SK-N-SH (cell line): ENCODE measurements around the gene FYB1. TPM values are rescaled to one million over a fixed set of nuclear protein-coding genes. Genes with fewer than 3 reads are reported as not detected.

Source experiments
- CTCF ChIA-PET: fragments of 300-600, 350-600 bp; formaldehyde crosslinking; extraction: SDS; loops from one replicate; lab custom pipeline; 2021; lab: Yijun Ruan, JAX
- POLR2A ChIA-PET: fragments of 350-600 bp; sonication (Branson Sonifier 250); formaldehyde crosslinking; extraction: SDS; loops from one replicate; lab custom pipeline; 2020; ENCODE audit warnings: antibody characterized with exemption, inconsistent platforms; lab: Yijun Ruan, JAX
- DNase-seq: peaks from one replicate; pipeline ENCODE4 v3.0.0; 2012
- H2AFZ ChIP-seq: fragments of 200-600 bp; sonication (generic); 2 replicates; pipeline ENCODE4 v1.8.1; 2016; ENCODE audit warnings: antibody characterized with exemption, mild to moderate bottlenecking, low read depth
- H3F3A ChIP-seq: fragments of 200-600 bp; sonication (generic); replicated peaks from 2 replicates; pipeline ENCODE3; 2016; ENCODE audit warnings: antibody characterized with exemption, mild to moderate bottlenecking; ENCODE audit not compliant: insufficient read depth
- H3K27ac ChIP-seq, 2 experiments: fragments of 200-500 bp in 1 of 2; fragments of 200-600 bp in 1 of 2; sonication (Bioruptor generic) in 1 of 2; sonication (generic), shearing (Covaris generic) in 1 of 2; 2 replicates each; pipeline versions ENCODE4 v1.5.1 to v1.6.1; 2014 to 2016; ENCODE audit warnings: low read depth in 2 of 2, inconsistent platforms in 1 of 2, low read length in 1 of 2, mild to moderate bottlenecking in 1 of 2, mixed read lengths in 1 of 2
- H3K27me3 ChIP-seq: fragments of 200-600 bp; sonication (generic), shearing (Covaris generic); 2 replicates; pipeline ENCODE4 v1.6.1; 2016; ENCODE audit warnings: mixed run types; ENCODE audit not compliant: insufficient read depth
- H3K36me3 ChIP-seq, 2 experiments: fragments of 200-500 bp in 1 of 2; fragments of 200-600 bp in 1 of 2; sonication (Bioruptor generic) in 1 of 2; sonication (generic) in 1 of 2; replicated peaks in 1 of 2; 2 replicates each; pipeline versions ENCODE3 to v1.5.1; 2014 to 2016; ENCODE audit warnings: low read length in 1 of 2, mild to moderate bottlenecking in 1 of 2; ENCODE audit not compliant: insufficient read depth in 2 of 2, control insufficient read depth in 1 of 2
- H3K4me1 ChIP-seq, 2 experiments: fragments of 200-500 bp in 1 of 2; fragments of 200-600 bp in 1 of 2; sonication (Bioruptor generic) in 1 of 2; sonication (generic), shearing (Covaris generic) in 1 of 2; 2 replicates each; pipeline versions ENCODE4 v1.5.1 to v1.6.1; 2014 to 2016; ENCODE audit warnings: low read depth in 1 of 2, low read length in 1 of 2, mixed run types in 1 of 2; ENCODE audit not compliant: insufficient read depth in 2 of 2, control insufficient read depth in 1 of 2
- H3K4me2 ChIP-seq: fragments of 200-600 bp; sonication (generic), shearing (Covaris generic); 2 replicates; pipeline ENCODE4 v1.6.1; 2017; ENCODE audit warnings: mixed run types
- H3K4me3 ChIP-seq, 2 experiments: fragments of 200-500 bp in 1 of 2; fragments of 200-600 bp in 1 of 2; sonication (Bioruptor generic) in 1 of 2; sonication (generic), shearing (Covaris generic) in 1 of 2; 2 replicates each; pipeline versions ENCODE4 v1.5.1 to v1.8.1; 2014 to 2016; ENCODE audit warnings: low read depth in 2 of 2, inconsistent platforms in 1 of 2, low read length in 1 of 2, mild to moderate bottlenecking in 1 of 2, mixed read lengths in 1 of 2, moderate library complexity in 1 of 2
- H3K79me2 ChIP-seq: fragments of 200-600 bp; sonication (generic); 2 replicates; pipeline ENCODE4 v1.8.1; 2017; ENCODE audit warnings: mild to moderate bottlenecking; ENCODE audit not compliant: insufficient read depth
- H3K9ac ChIP-seq: fragments of 200-600 bp; sonication (generic); 2 replicates; pipeline ENCODE4 v1.6.1; 2017; ENCODE audit warnings: mixed run types
- H3K9me2 ChIP-seq: fragments of 200-600 bp; sonication (generic); 2 replicates; pipeline ENCODE4 v1.6.1; 2017; ENCODE audit warnings: mixed run types
- H3K9me3 ChIP-seq: fragments of 200-600 bp; sonication (generic); 2 replicates; pipeline ENCODE4 v1.6.1; 2017; ENCODE audit warnings: mixed run types, mild to moderate bottlenecking, moderate library complexity
- H4K20me1 ChIP-seq: fragments of 200-600 bp; sonication (generic); 2 replicates; pipeline ENCODE4 v1.6.1; 2017; ENCODE audit warnings: mild to moderate bottlenecking, mixed run types; ENCODE audit not compliant: insufficient read depth
- CTCF ChIP-seq: fragments of 200-600 bp; sonication (generic); IDR thresholded peaks from 2 replicates; pipeline ENCODE4 v1.6.1; 2017; ENCODE audit warnings: antibody characterized with exemption, mild to moderate bottlenecking, moderate library complexity
- ELF1 ChIP-seq: IDR thresholded peaks from 2 replicates; pipeline ENCODE4 v1.4.0; 2012
- EZH2phosphoT487 ChIP-seq: fragments of 200-600 bp; sonication (generic); IDR thresholded peaks from 2 replicates; pipeline ENCODE4 v1.6.1; 2017; ENCODE audit warnings: low read depth, mixed run types, mild to moderate bottlenecking, antibody characterized with exemption, moderate library complexity, borderline replicate concordance
- FOXJ3 ChIP-seq: sonication (generic); formaldehyde crosslinking; IDR thresholded peaks from 2 replicates; pipeline ENCODE4 v1.5.1; 2020; ENCODE audit warnings: mild to moderate bottlenecking, missing genetic modification reagents
- GATA2 ChIP-seq: sonication (generic); formaldehyde crosslinking; IDR thresholded peaks from 2 replicates; pipeline ENCODE4 v1.5.0; 2020; ENCODE audit warnings: mild to moderate bottlenecking, missing genetic modification reagents
- NFIC ChIP-seq: IDR thresholded peaks from 2 replicates; pipeline ENCODE4 v1.4.0; 2012; ENCODE audit warnings: borderline replicate concordance
- POLR2AphosphoS5 ChIP-seq: IDR thresholded peaks from 2 replicates; pipeline ENCODE4 v1.6.1; 2012; ENCODE audit warnings: low read depth, low read length
- RCOR1 ChIP-seq: fragments of 150-350 bp; IDR thresholded peaks from 2 replicates; pipeline ENCODE4 v1.6.1; 2017; ENCODE audit warnings: antibody characterized with exemption, low read length
- RFX5 ChIP-seq: IDR thresholded peaks from 2 replicates; pipeline ENCODE4 v1.6.1; 2012; ENCODE audit warnings: mild to moderate bottlenecking, improper control_type of control experiment, low read length
- RXRA ChIP-seq: IDR thresholded peaks from 2 replicates; pipeline ENCODE4 v1.4.0; 2012; ENCODE audit warnings: low read depth, mild to moderate bottlenecking, borderline replicate concordance
- SIN3A ChIP-seq: IDR thresholded peaks from 2 replicates; pipeline ENCODE4 v1.6.1; 2012; ENCODE audit warnings: low read depth, mild to moderate bottlenecking, low read length, moderate library complexity, borderline replicate concordance
- SMC3 ChIP-seq: IDR thresholded peaks from 2 replicates; pipeline ENCODE4 v1.6.1; 2012; ENCODE audit warnings: low read depth, low read length, improper control_type of control experiment
- TAF1 ChIP-seq: IDR thresholded peaks from 2 replicates; pipeline ENCODE4 v1.6.1; 2012; ENCODE audit warnings: low read depth, mild to moderate bottlenecking, low read length, moderate library complexity, borderline replicate concordance
- TCF12 ChIP-seq: IDR thresholded peaks from 2 replicates; pipeline ENCODE4 v1.4.0; 2012
- TEAD4 ChIP-seq: IDR thresholded peaks from 2 replicates; pipeline ENCODE4 v1.4.0; 2012; ENCODE audit warnings: mild to moderate bottlenecking, borderline replicate concordance; ENCODE audit not compliant: insufficient read depth
- YY1 ChIP-seq: IDR thresholded peaks from 2 replicates; pipeline ENCODE4 v1.4.0; 2012; ENCODE audit warnings: low read depth, mild to moderate bottlenecking
- WGBS: methylation state at CpG from one replicate; pipeline ENCODE4 v1.1.6; 2017; ENCODE audit warnings: low lambda C conversion rate; 5-methylcytosine and 5-hydroxymethylcytosine counted together
- polyA plus RNA-seq, 3 experiments: library from polyadenylated mRNA; depleted of rRNA; stranded (reverse); fragments of >200 nt; gene quantifications; 2 replicates each; pipeline ENCODE4 v1.2.3, GENCODE V29; 2012
- TF ChIP-seq, protein P1 (sequence below): IDR thresholded peaks from 2 replicates; pipeline ENCODE4 v1.4.0; 2012; ENCODE audit warnings: low read depth, borderline replicate concordance

Gene FYB1
- polyA plus RNA-seq, 1 of the 3 experiments (the other 2 are of a cell fraction) = not detected

GRCh38 chr5:39131210-39132127, 87.9 kb downstream of the FYB1 start:
- no peaks in the 10 kb centered on the region for H3F3A ChIP-seq
- POLR2A ChIA-PET = no interaction called here
- H3K27me3 ChIP-seq = peaks cover 36% of the 10 kb centered on the region; the same call in 1 of the 2 replicates
- H3K36me3 ChIP-seq = no peaks in the 10 kb centered on the region
- H3K4me3 ChIP-seq = no peak overlapping the region
- no peaks in the 10 kb centered on the region for H3K79me2 ChIP-seq
- H3K9ac ChIP-seq = no peak overlapping the region
- no peak overlapping the region for H3K4me2 ChIP-seq
- no peaks in the 10 kb centered on the region for H3K4me1 ChIP-seq
- H3K9me2 ChIP-seq = no peaks in the 10 kb centered on the region
- no peaks in the 10 kb centered on the region for H3K9me3 ChIP-seq
- H3K27ac ChIP-seq = no peak overlapping the region
- 12% methylated on average over 3 of the region's 3 CpGs for WGBS
- no peak for TF ChIP-seq TCF12
- CTCF ChIA-PET = no interaction called here
- no peak for DNase-seq
- no peaks in the 10 kb centered on the region for H4K20me1 ChIP-seq
- no peak overlapping the region for H2AFZ ChIP-seq

DNA sequence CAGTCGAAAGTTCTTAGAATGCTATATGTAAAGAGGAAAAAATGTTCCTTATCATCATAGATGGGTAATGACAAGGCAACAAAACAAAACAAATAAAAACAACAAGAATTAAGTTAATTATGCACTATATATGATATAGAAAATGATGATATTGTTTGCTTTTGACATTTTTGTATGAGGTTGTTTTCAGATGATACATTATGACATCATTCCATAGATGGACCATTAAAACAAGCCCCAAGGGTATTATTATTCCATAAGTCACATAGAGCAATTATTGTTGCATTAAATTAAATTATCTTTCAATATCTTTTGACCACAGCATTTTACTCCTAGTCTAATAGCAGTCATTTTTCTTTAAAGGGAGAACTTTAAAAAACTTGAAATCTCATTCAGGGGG, 88.6 kb downstream of the FYB1 start:
- TF ChIP-seq NFIC (no peak), CTCF (no peak)
- Histone ChIP-seq H3K9me3 (no peaks in the 10 kb centered on the region), H3K27ac (no peak overlapping the region), H3K79me2 (no peaks in the 10 kb centered on the region), H3K9ac (no peak overlapping the region), H3K4me1 (no peaks in the 10 kb centered on the region), H3F3A (no peaks in the 10 kb centered on the region), H4K20me1 (no peaks in the 10 kb centered on the region), H3K36me3 (no peaks in the 10 kb centered on the region), H3K4me3 (no peak overlapping the region), H3K4me2 (no peak overlapping the region), H3K27me3 (peaks cover 36% of the 10 kb centered on the region; the same call in 1 of the 2 replicates), H2AFZ (no peak overlapping the region), H3K9me2 (no peaks in the 10 kb centered on the region)
- 8% methylated on average over 1 of the region's 1 CpG for WGBS
- POLR2A ChIA-PET = no interaction called here
- no peak for DNase-seq
- CTCF ChIA-PET = no interaction called here

- ChIA-PET CTCF (no interaction called here), POLR2A (no interaction called here)
- Histone ChIP-seq H3K4me1 (no peaks in the 10 kb centered on the region), H3K27me3 (peaks cover 23% of the 10 kb centered on the region; the same call in 1 of the 2 replicates), H3K27ac (no peak overlapping the region), H4K20me1 (no peaks in the 10 kb centered on the region), H3K4me3 (no peak overlapping the region), H3K9ac (no peak overlapping the region), H3K9me2 (no peaks in the 10 kb centered on the region), H3K9me3 (no peaks in the 10 kb centered on the region), H3F3A (peaks cover 6% of the 10 kb centered on the region), H3K79me2 (no peaks in the 10 kb centered on the region), H2AFZ (no peak overlapping the region), H3K36me3 (no peaks in the 10 kb centered on the region), H3K4me2 (no peak overlapping the region)
- no peak for DNase-seq
- 19% methylated on average over 2 of the region's 2 CpGs for WGBS
- TF ChIP-seq RCOR1 (no peak), TAF1 (no peak), ELF1 (no peak), RXRA (no peak), RFX5 (no peak), TCF12 (no peak), SIN3A (no peak), TEAD4 (no peak), FOXJ3 (CRISPR knock-in tag) (no peak), EZH2phosphoT487 (no peak), SMC3 (no peak), GATA2 (CRISPR knock-in tag) (no peak), YY1 (no peak), POLR2AphosphoS5 (no peak)
- TF ChIP-seq, protein P1, sequence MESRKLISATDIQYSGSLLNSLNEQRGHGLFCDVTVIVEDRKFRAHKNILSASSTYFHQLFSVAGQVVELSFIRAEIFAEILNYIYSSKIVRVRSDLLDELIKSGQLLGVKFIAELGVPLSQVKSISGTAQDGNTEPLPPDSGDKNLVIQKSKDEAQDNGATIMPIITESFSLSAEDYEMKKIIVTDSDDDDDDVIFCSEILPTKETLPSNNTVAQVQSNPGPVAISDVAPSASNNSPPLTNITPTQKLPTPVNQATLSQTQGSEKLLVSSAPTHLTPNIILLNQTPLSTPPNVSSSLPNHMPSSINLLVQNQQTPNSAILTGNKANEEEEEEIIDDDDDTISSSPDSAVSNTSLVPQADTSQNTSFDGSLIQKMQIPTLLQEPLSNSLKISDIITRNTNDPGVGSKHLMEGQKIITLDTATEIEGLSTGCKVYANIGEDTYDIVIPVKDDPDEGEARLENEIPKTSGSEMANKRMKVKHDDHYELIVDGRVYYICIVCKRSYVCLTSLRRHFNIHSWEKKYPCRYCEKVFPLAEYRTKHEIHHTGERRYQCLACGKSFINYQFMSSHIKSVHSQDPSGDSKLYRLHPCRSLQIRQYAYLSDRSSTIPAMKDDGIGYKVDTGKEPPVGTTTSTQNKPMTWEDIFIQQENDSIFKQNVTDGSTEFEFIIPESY = no peak
Measured at GRCh38 chr5:39121922-39122321, 97.4 kb downstream of the FYB1 start.
